ENCODE measurements around the gene SCLT1. TPM values are rescaled to one million over a fixed set of nuclear protein-coding genes. Genes with fewer than 3 reads are reported as not detected.

SCLT1 gene
- total and polyA plus RNA-seq, 2 of the 8 experiments (the other 6 are each of a cell fraction or from before 2014, with no cell fraction given): 4.8 to 13.1 TPM

GRCh38 chr4:128954941-128955340, 138.4 kb downstream of the SCLT1 start:
- FAIRE-seq: no peak
- H4K5ac ChIP-seq (ENCODE audit: insufficient read length, low read depth, low read length): no peak overlapping the region
- H3K79me1 ChIP-seq (ENCODE audit: low read depth, low read length): no peaks in the 10 kb centered on the region
- H2AFZ ChIP-seq (ENCODE audit: low read length): no peak overlapping the region
- no peaks in the 10 kb centered on the region for H4K20me1 ChIP-seq (replicated peaks in 1 of 2; ENCODE audit: control insufficient read depth in 1 of 2, insufficient read depth in 2 of 2, low read length in 2 of 2)
- ChIA-PET POLR2A (ENCODE audit: partially characterized antibody) (no interaction called here), CTCF (ENCODE audit: partially characterized antibody) (no interaction called here)
- no peak overlapping the region for H2BK120ac ChIP-seq (replicated peaks; ENCODE audit: low read depth, low read length)
- no peak overlapping the region for H3K9ac ChIP-seq (replicated peaks in 1 of 4; ENCODE audit: extremely low read depth in 1 of 4, low read depth in 3 of 4, low read length in 3 of 4)
- H3K27me3 ChIP-seq (replicated peaks in 1 of 4; ENCODE audit: control insufficient read depth in 3 of 4, extremely low read depth in 1 of 4, insufficient read depth in 3 of 4, low read length in 3 of 4): no peaks in the 10 kb centered on the region
- H3K9me3 ChIP-seq (ENCODE audit: insufficient read depth in 2 of 2, low read depth in 1 of 2, low read length in 1 of 2): no peaks in the 10 kb centered on the region
- H2BK20ac ChIP-seq (ENCODE audit: low read length): no peak overlapping the region
- H3K27ac ChIP-seq (ENCODE audit: low read depth, low read length): no peak overlapping the region
- no peak overlapping the region for H3K56ac ChIP-seq (replicated peaks; ENCODE audit: insufficient read length, low read depth, low read length)
- H3K14ac ChIP-seq (ENCODE audit: insufficient read length): no peak overlapping the region
- H2AK5ac ChIP-seq (ENCODE audit: low read depth, low read length): no peak overlapping the region
- no peak overlapping the region for H2BK5ac ChIP-seq (ENCODE audit: low read depth, low read length)
- WGBS, 2 experiments (ENCODE audit: extremely low coverage in 1 of 2, insufficient coverage in 1 of 2, insufficient read length in 1 of 2, insufficient replicate concordance in 2 of 2, low coverage in 1 of 2, low lambda C conversion rate in 2 of 2, missing lambda C conversion rate in 1 of 2): 90% methylated on average over 2 of the region's 2 CpGs; no CpG with 5 or more reads in 1 of the 2 experiments
- H3K23ac ChIP-seq (ENCODE audit: insufficient read length): no peak overlapping the region
- no peak overlapping the region for H4K91ac ChIP-seq (replicated peaks; ENCODE audit: insufficient read length, low read length)
- H3K18ac ChIP-seq (ENCODE audit: extremely low read depth, low read length): no peak overlapping the region
- H3K36me3 ChIP-seq (ENCODE audit: control insufficient read depth in 2 of 4, insufficient read depth in 4 of 4, low read length in 3 of 4): no peaks in the 10 kb centered on the region
- H3K4me1 ChIP-seq (replicated peaks in 1 of 4; ENCODE audit: control insufficient read depth in 3 of 4, insufficient read depth in 4 of 4, low read length in 3 of 4): no peaks in the 10 kb centered on the region
- H3K4ac ChIP-seq (replicated peaks; ENCODE audit: insufficient read length, low read depth, low read length): no peak overlapping the region
- no peak overlapping the region for H3K4me3 ChIP-seq (ENCODE audit: extremely low read depth in 1 of 4, insufficient read depth in 2 of 4, low read depth in 3 of 4, low read length in 4 of 4)
- H4K8ac ChIP-seq (ENCODE audit: extremely low read depth, insufficient read depth, low read length): no peak overlapping the region
- H3K79me2 ChIP-seq (ENCODE audit: control insufficient read depth in 1 of 2, insufficient read depth in 2 of 2, low read length in 2 of 2): no peaks in the 10 kb centered on the region
- no peaks in the 10 kb centered on the region for H3K23me2 ChIP-seq (ENCODE audit: low read depth, low read length)
- no peak overlapping the region for H2BK12ac ChIP-seq (ENCODE audit: low read depth, low read length)
- no peak overlapping the region for H2BK15ac ChIP-seq (ENCODE audit: low read length)
- no peak for DNase-seq (ENCODE audit: low read depth in 1 of 2, low spot score in 2 of 2)
- no peak overlapping the region for H3K4me2 ChIP-seq (ENCODE audit: insufficient read depth in 1 of 2, low read depth in 2 of 2, low read length in 2 of 2)
- TF ChIP-seq POLR2A (IDR thresholded peaks at IDR 0.05; ENCODE audit: control extremely low read depth in 1 of 2, low read depth in 2 of 2, low read length in 2 of 2) (no peak), PHF8 (conservative IDR thresholded peaks at IDR 0.05; ENCODE audit: low read depth, low read length) (no peak), GABPA (IDR thresholded peaks at IDR 0.05; ENCODE audit: borderline replicate concordance, insufficient read depth, low read length) (no peak), SIN3A (conservative IDR thresholded peaks at IDR 0.05 in 1 of 2, IDR thresholded peaks at IDR 0.05 in 1 of 2; ENCODE audit: low read depth in 1 of 2, low read length in 2 of 2) (no peak), ATF3 (IDR thresholded peaks at IDR 0.05; ENCODE audit: insufficient read depth, low read depth, low read length) (no peak), CTCF (IDR thresholded peaks at IDR 0.05; ENCODE audit: control extremely low read depth in 1 of 3, insufficient read depth in 1 of 3, low read depth in 1 of 3, low read length in 3 of 3) (no peak), EP300 (IDR thresholded peaks at IDR 0.05; ENCODE audit: borderline replicate concordance in 1 of 2, low read depth in 2 of 2, low read length in 2 of 2) (no peak), SAP30 (IDR thresholded peaks at IDR 0.05; ENCODE audit: insufficient read depth, insufficient replicate concordance, low read length) (no peak), KDM5A (IDR thresholded peaks at IDR 0.05; ENCODE audit: low read length) (no peak), POLR2AphosphoS5 (IDR thresholded peaks at IDR 0.05; ENCODE audit: low read depth, low read length) (no peak), MAFK (IDR thresholded peaks at IDR 0.05; ENCODE audit: low read depth, low read length) (no peak)

Data from H1 (cell line).